ENCODE data around the gene BLOC1S1. TPM values are rescaled to one million over a fixed set of nuclear protein-coding genes. Genes with fewer than 3 reads are reported as not detected.

The BLOC1S1 gene
- total RNA-seq, 2 experiments from 2014 or later, result 139 to 152 TPM

GRCh38 chr12:55686366-55687010 is 29.4 kb upstream of the BLOC1S1 start:
- no peak overlapping the region for H3K4me2 ChIP-seq (ENCODE audit: low read length)
- intact Hi-C loops (cut with micrococcal nuclease; ENCODE audit: unreplicated experiment), result no loop called here
- BruUV-seq (replicated peaks), result no TSS peak
- no peak overlapping the region for H3K27ac ChIP-seq (ENCODE audit: low read depth, low read length, poor library complexity, severe bottlenecking)
- no peaks in the 10 kb centered on the region for H4K20me1 ChIP-seq (ENCODE audit: insufficient read depth, low read length)
- no peaks in the 10 kb centered on the region for H3K79me2 ChIP-seq (ENCODE audit: insufficient read depth, low read depth, low read length)
- ChIA-PET CTCF (ENCODE audit: unreplicated experiment) (no interaction called here), POLR2A (interaction anchor here (0.7 kb wide), 2 partner anchors 11 to 503 kb away, joined by 3 read pairs; no protein-coding TSS in a partner anchor)
- TF ChIP-seq EZH2phosphoT487 (IDR thresholded peaks at IDR 0.05; ENCODE audit: borderline replicate concordance, low read depth, low read length), result no peak
- TF ChIP-seq CTCF (conservative IDR thresholded peaks at IDR 0.05; ENCODE audit: low read length), result no peak
- no peaks in the 10 kb centered on the region for H3K9me3 ChIP-seq (ENCODE audit: low read length)
- no peak overlapping the region for H2AFZ ChIP-seq (ENCODE audit: low read length)
- peaks cover 7% of the 10 kb centered on the region for H3K4me1 ChIP-seq (ENCODE audit: insufficient read depth, low read length, poor library complexity, severe bottlenecking)
- no peaks in the 10 kb centered on the region for H3K9me2 ChIP-seq (ENCODE audit: insufficient read depth, low read length)
- no peaks in the 10 kb centered on the region for H3K36me3 ChIP-seq (ENCODE audit: insufficient read depth, low read length)
- no peak for DNase-seq (ENCODE audit: low spot score)
- no peak overlapping the region for H3K4me3 ChIP-seq (ENCODE audit: low read depth, low read length, poor library complexity, severe bottlenecking)

- no peak overlapping the region for H3K4me3 ChIP-seq (ENCODE audit: low read depth, low read length, poor library complexity, severe bottlenecking)
- peaks cover 3% of the 10 kb centered on the region for H3K4me1 ChIP-seq (ENCODE audit: insufficient read depth, low read length, poor library complexity, severe bottlenecking)
- ChIA-PET POLR2A (no interaction called here), CTCF (ENCODE audit: unreplicated experiment) (no interaction called here)
- no peak for TF ChIP-seq CTCF (conservative IDR thresholded peaks at IDR 0.05; ENCODE audit: low read length)
- no peak for TF ChIP-seq EZH2phosphoT487 (IDR thresholded peaks at IDR 0.05; ENCODE audit: borderline replicate concordance, low read depth, low read length)
- no peaks in the 10 kb centered on the region for H3K79me2 ChIP-seq (ENCODE audit: insufficient read depth, low read depth, low read length)
- intact Hi-C loops (cut with micrococcal nuclease; ENCODE audit: unreplicated experiment), result no loop called here
- no peaks in the 10 kb centered on the region for H4K20me1 ChIP-seq (ENCODE audit: insufficient read depth, low read length)
- H3K9me2 ChIP-seq (ENCODE audit: insufficient read depth, low read length), result no peaks in the 10 kb centered on the region
- H3K9me3 ChIP-seq (ENCODE audit: low read length), result no peaks in the 10 kb centered on the region
- H3K4me2 ChIP-seq (ENCODE audit: low read length), result no peak overlapping the region
- BruUV-seq (replicated peaks), result no TSS peak
- no peak overlapping the region for H2AFZ ChIP-seq (ENCODE audit: low read length)
- no peak for DNase-seq (ENCODE audit: low spot score)
- H3K27ac ChIP-seq (ENCODE audit: low read depth, low read length, poor library complexity, severe bottlenecking), result no peak overlapping the region
- no peaks in the 10 kb centered on the region for H3K36me3 ChIP-seq (ENCODE audit: insufficient read depth, low read length)
These were observed 28.1 kb upstream of the BLOC1S1 start for GRCh38 chr12:55687746-55688145.

All from OCI-LY7 (cell line).